HG02588 (cell line): ENCODE results near the gene JPH2.

Source experiments
- ATAC-seq: cut with Tn5 transposase; IDR thresholded peaks from one replicate; pipeline ENCODE4 v1.9.1; 2021; ENCODE audit warnings: mild to moderate bottlenecking, moderate library complexity; ENCODE audit not compliant: unreplicated experiment

Gene JPH2

GRCh38 chr20:44065401-44066340 is 121.3 kb downstream of the JPH2 start:
- ATAC-seq = no peak

GRCh38 chr20:44064501-44065400 is 122.2 kb downstream of the JPH2 start:
- ATAC-seq = no peak
